ENCODE data around the gene C4orf50.

Gene C4orf50

GRCh38 chr4:5921981-5922380 is 96.2 kb downstream of the C4orf50 start:
- H3K4me1 ChIP-seq (ENCODE audit: insufficient read depth, low read length), result no peaks in the 10 kb centered on the region
- no peaks in the 10 kb centered on the region for H4K20me1 ChIP-seq (ENCODE audit: insufficient read depth, low read length)
- no peaks in the 10 kb centered on the region for H3K79me2 ChIP-seq (ENCODE audit: insufficient read depth, low read length)
- H3K27me3 ChIP-seq (ENCODE audit: insufficient read depth, low read length, poor library complexity), result no peaks in the 10 kb centered on the region
- no peak overlapping the region for H3K4me2 ChIP-seq (ENCODE audit: insufficient read depth, low read length)
- no peaks in the 10 kb centered on the region for H3K9me3 ChIP-seq (ENCODE audit: insufficient read depth, low read length, severe bottlenecking)
- ATAC-seq (ENCODE audit: insufficient read depth, low read depth) (no peak), DNase-seq (no peak)
- no peak for TF ChIP-seq EZH2 (IDR thresholded peaks at IDR 0.05; ENCODE audit: borderline replicate concordance, low read depth, low read length, severe bottlenecking)
- no peak for TF ChIP-seq CTCF (IDR thresholded peaks at IDR 0.05; ENCODE audit: borderline replicate concordance, extremely low read depth, low read length, poor library complexity, severe bottlenecking)
- H2AFZ ChIP-seq (ENCODE audit: low read depth, low read length), result no peak overlapping the region
- H3K9ac ChIP-seq (ENCODE audit: low read depth, low read length), result no peak overlapping the region
- no peak overlapping the region for H3K4me3 ChIP-seq (ENCODE audit: low read depth in 1 of 2, low read length in 2 of 2)
- H3K36me3 ChIP-seq (ENCODE audit: insufficient read depth, low read length), result no peaks in the 10 kb centered on the region
- H3K27ac ChIP-seq (ENCODE audit: low read length), result no peak overlapping the region

GRCh38 chr4:5921101-5921980 is 96.9 kb downstream of the C4orf50 start:
- DNase-seq (no peak), ATAC-seq (ENCODE audit: insufficient read depth, low read depth) (no peak)
- Histone ChIP-seq H3K36me3 (ENCODE audit: insufficient read depth, low read length) (no peaks in the 10 kb centered on the region), H3K9ac (ENCODE audit: low read depth, low read length) (no peak overlapping the region), H3K4me3 (ENCODE audit: low read depth in 1 of 2, low read length in 2 of 2) (no peak overlapping the region), H3K27ac (ENCODE audit: low read length) (no peak overlapping the region), H3K27me3 (ENCODE audit: insufficient read depth, low read length, poor library complexity) (no peaks in the 10 kb centered on the region), H3K79me2 (ENCODE audit: insufficient read depth, low read length) (no peaks in the 10 kb centered on the region), H3K9me3 (ENCODE audit: insufficient read depth, low read length, severe bottlenecking) (no peaks in the 10 kb centered on the region), H4K20me1 (ENCODE audit: insufficient read depth, low read length) (no peaks in the 10 kb centered on the region), H3K4me1 (ENCODE audit: insufficient read depth, low read length) (no peaks in the 10 kb centered on the region), H3K4me2 (ENCODE audit: insufficient read depth, low read length) (no peak overlapping the region), H2AFZ (ENCODE audit: low read depth, low read length) (no peak overlapping the region)
- no peak for TF ChIP-seq EZH2 (IDR thresholded peaks at IDR 0.05; ENCODE audit: borderline replicate concordance, low read depth, low read length, severe bottlenecking)
- no peak for TF ChIP-seq CTCF (IDR thresholded peaks at IDR 0.05; ENCODE audit: borderline replicate concordance, extremely low read depth, low read length, poor library complexity, severe bottlenecking)

- H3K4me1 ChIP-seq (ENCODE audit: insufficient read depth, low read length), result no peaks in the 10 kb centered on the region
- H3K27me3 ChIP-seq (ENCODE audit: insufficient read depth, low read length, poor library complexity), result no peaks in the 10 kb centered on the region
- ATAC-seq (ENCODE audit: insufficient read depth, low read depth), result no peak
- no peaks in the 10 kb centered on the region for H3K36me3 ChIP-seq (ENCODE audit: insufficient read depth, low read length)
- H3K4me2 ChIP-seq (ENCODE audit: insufficient read depth, low read length), result no peak overlapping the region
- H2AFZ ChIP-seq (ENCODE audit: low read depth, low read length), result no peak overlapping the region
- no peak overlapping the region for H3K27ac ChIP-seq (ENCODE audit: low read length)
- H4K20me1 ChIP-seq (ENCODE audit: insufficient read depth, low read length), result no peaks in the 10 kb centered on the region
- TF ChIP-seq EZH2 (IDR thresholded peaks at IDR 0.05; ENCODE audit: borderline replicate concordance, low read depth, low read length, severe bottlenecking) (no peak), CTCF (IDR thresholded peaks at IDR 0.05; ENCODE audit: borderline replicate concordance, extremely low read depth, low read length, poor library complexity, severe bottlenecking) (no peak)
- no peak for DNase-seq
- H3K9me3 ChIP-seq (ENCODE audit: insufficient read depth, low read length, severe bottlenecking), result no peaks in the 10 kb centered on the region
- no peak overlapping the region for H3K9ac ChIP-seq (ENCODE audit: low read depth, low read length)
- no peak overlapping the region for H3K4me3 ChIP-seq (ENCODE audit: low read depth in 1 of 2, low read length in 2 of 2)
- H3K79me2 ChIP-seq (ENCODE audit: insufficient read depth, low read length), result no peaks in the 10 kb centered on the region
These were observed 98.7 kb downstream of the C4orf50 start for GRCh38 chr4:5919571-5919970.

Measured in DND-41 (cell line).